Gastroesophageal sphincter (tissue), 4 donors: ENCODE results near the gene CHRNB2. TPM values are rescaled to one million over a fixed set of nuclear protein-coding genes. Genes with fewer than 3 reads are reported as not detected.

Experiments used
- ATAC-seq: fragments of 150-250 bp; one replicate; pipeline ENCODE4 v1.9.1; 2016; ENCODE audit warnings: mild to moderate bottlenecking, moderate library complexity
- H3K27ac ChIP-seq, 4 donors: fragments of 200-600 bp; sonication (generic) in 3 of 4; 1 replicate in 3 of 4; 2 replicates in 1 of 4; pipeline ENCODE4 v1.5.1; 2016 to 2019
- H3K27me3 ChIP-seq: fragments of 200-600 bp; sonication (generic); one replicate; pipeline ENCODE4 v1.5.1; 2019
- H3K36me3 ChIP-seq, 2 donors: fragments of 200-600 bp; sonication (generic); one replicate each; pipeline ENCODE4 v1.5.1; 2019; ENCODE audit warnings: control low read depth in 1 of 2
- H3K4me1 ChIP-seq, 3 donors: fragments of 200-600 bp; sonication (generic); 1 replicate in 2 of 3; 2 replicates in 1 of 3; pipeline ENCODE4 v1.5.1; 2016 to 2019; ENCODE audit warnings: control low read depth in 2 of 3
- H3K4me3 ChIP-seq, 2 donors: fragments of 200-600 bp; sonication (generic); one replicate each; pipeline ENCODE4 v1.5.1; 2019; ENCODE audit warnings: mild to moderate bottlenecking in 1 of 2, moderate library complexity in 1 of 2
- H3K9me3 ChIP-seq, 3 donors: fragments of 200-600 bp; sonication (generic); one replicate each; pipeline ENCODE4 v1.5.1; 2017 to 2019; ENCODE audit warnings: control low read depth in 2 of 3
- CTCF ChIP-seq, 4 experiments: fragments of 200-600 bp in 2 of 4; fragments of 450-650 bp in 2 of 4; sonication (generic) in 1 of 4; IDR thresholded peaks; one replicate each; pipeline ENCODE4 v1.5.1; 2017 to 2019; ENCODE audit warnings: antibody characterized with exemption in 4 of 4, mild to moderate bottlenecking in 2 of 4, moderate library complexity in 2 of 4
- EP300 ChIP-seq: sonication (generic); formaldehyde crosslinking; IDR thresholded peaks from one replicate; pipeline ENCODE4 v1.6.1; 2017; ENCODE audit warnings: antibody characterized with exemption, mild to moderate bottlenecking
- POLR2A ChIP-seq, 2 donors: fragments of 450-650 bp; IDR thresholded peaks; one replicate each; pipeline ENCODE4 v1.6.1; 2017; ENCODE audit warnings: antibody characterized with exemption in 2 of 2, mild to moderate bottlenecking in 2 of 2, moderate library complexity in 1 of 2
- POLR2AphosphoS5 ChIP-seq: sonication (generic); formaldehyde crosslinking; IDR thresholded peaks from one replicate; pipeline ENCODE4 v1.6.1; 2017; ENCODE audit warnings: antibody characterized with exemption
- WGBS, 2 donors: methylation state at CpG; one replicate each; pipeline ENCODE4 v1.1.5; 2018; ENCODE audit warnings: low coverage in 1 of 2; 5-methylcytosine and 5-hydroxymethylcytosine counted together
- total RNA-seq, 4 donors: library from RNA; depleted of rRNA; stranded (reverse); fragments of >200 nt; gene quantifications; one replicate each; pipeline ENCODE4 v1.1.0, GENCODE V29; 2016

Gene CHRNB2
- total RNA-seq, 4 donors from 2014 or later: 0.08 to 0.45 (median 0.13) TPM; not detected in 1

- Histone ChIP-seq H3K9me3 (no peaks in the 10 kb centered on the region), H3K4me1 (peaks cover 0 to 57% (median 17%) of the 10 kb centered on the region in 3 donors), H3K27me3 (no peaks in the 10 kb centered on the region), H3K4me3 (peak within 1 kb of the TSS; percentile 90 to 93), H3K27ac (peak within 1 kb of the TSS; percentile 87 to 92 (median 89)), H3K36me3 (peaks cover 0 to 29% of the 10 kb centered on the region in 2 donors)
- peak; percentile 6 for ATAC-seq
- WGBS, 2 donors: 0% methylated on average over 2 to 4 of the region's 69 CpGs
- no peak for TF ChIP-seq POLR2AphosphoS5
- TF ChIP-seq POLR2A (IDR thresholded peaks at IDR 0.05): peak in 1 of 2 donors; percentile 57
- TF ChIP-seq CTCF (IDR thresholded peaks at IDR 0.05): no peak
These were observed 9.4 kb upstream of the CHRNB2 start, which contains the start of gene UBE2Q1 for GRCh38 chr1:154557939-154558719. UBE2Q1 (minus strand) TSS chr1:154558662; CDS start chr1:154558553, 109 bp downstream.

- peak overlapping the region; percentile 48 to 93 for H3K4me3 ChIP-seq
- peaks cover 0 to 50% (median 10%) of the 10 kb centered on the region in 3 donors for H3K4me1 ChIP-seq
- peak overlapping the region; percentile 87 to 92 (median 89) for H3K27ac ChIP-seq
- no peak for TF ChIP-seq EP300
- TF ChIP-seq CTCF (IDR thresholded peaks at IDR 0.05): no peak
- peak in 1 of 2 donors; percentile 63 for TF ChIP-seq POLR2A (IDR thresholded peaks at IDR 0.05)
- peak; percentile 70 for TF ChIP-seq POLR2AphosphoS5
- H3K9me3 ChIP-seq: no peaks in the 10 kb centered on the region
- H3K27me3 ChIP-seq: no peaks in the 10 kb centered on the region
- WGBS, 2 donors: 0 to 5% methylated on average over 8 to 9 of the region's 57 CpGs
- ATAC-seq: peak; percentile 97
- H3K36me3 ChIP-seq: peaks cover 0 to 21% of the 10 kb centered on the region in 2 donors
These were observed 8.7 kb upstream of the CHRNB2 start for GRCh38 chr1:154558720-154559465.

GRCh38 chr1:154559466-154560044 is 8.0 kb upstream of the CHRNB2 start:
- Histone ChIP-seq H3K27ac (peak overlapping the region; percentile 87 to 92 (median 89)), H3K4me1 (peaks cover 0 to 46% (median 10%) of the 10 kb centered on the region in 3 donors), H3K4me3 (peak overlapping the region; percentile 48 to 93), H3K9me3 (no peaks in the 10 kb centered on the region), H3K36me3 (peaks cover 0 to 14% of the 10 kb centered on the region in 2 donors), H3K27me3 (no peaks in the 10 kb centered on the region)
- WGBS, 2 donors: 9 to 14% methylated on average over 6 to 11 of the region's 13 CpGs
- ATAC-seq: peak; percentile 71
- peak in 3 of 4 experiments; percentile 93 to 97 (median 93) for TF ChIP-seq CTCF (IDR thresholded peaks at IDR 0.05)
- no peak for TF ChIP-seq EP300
- TF ChIP-seq POLR2AphosphoS5: peak; percentile 26

GRCh38 chr1:154565876-154566275 is 1.7 kb upstream of the CHRNB2 start:
- H3K27me3 ChIP-seq: peaks cover 34% of the 10 kb centered on the region
- H3K4me3 ChIP-seq: no peak overlapping the region
- no peak overlapping the region for H3K27ac ChIP-seq
- peaks cover 0 to 13% (median 6%) of the 10 kb centered on the region in 3 donors for H3K4me1 ChIP-seq
- 89 to 94% methylated on average over 6 of the region's 6 CpGs for WGBS, 2 donors
- no peaks in the 10 kb centered on the region for H3K9me3 ChIP-seq
- TF ChIP-seq POLR2A (IDR thresholded peaks at IDR 0.05): no peak
- TF ChIP-seq CTCF (IDR thresholded peaks at IDR 0.05): no peak
- no peak for TF ChIP-seq EP300
- TF ChIP-seq POLR2AphosphoS5: no peak
- ATAC-seq: no peak
- H3K36me3 ChIP-seq: no peaks in the 10 kb centered on the region
